Gastroesophageal sphincter (tissue), 4 donors: Measurements from ENCODE around the gene IPO11. TPM values are rescaled to one million over a fixed set of nuclear protein-coding genes. Genes with fewer than 3 reads are reported as not detected.

Source experiments
- ATAC-seq: fragments of 150-250 bp; one replicate; pipeline ENCODE4 v1.9.1; 2016; ENCODE audit warnings: mild to moderate bottlenecking, moderate library complexity
- H3K27ac ChIP-seq, 4 donors: fragments of 200-600 bp; sonication (generic) in 3 of 4; 1 replicate in 3 of 4; 2 replicates in 1 of 4; pipeline ENCODE4 v1.5.1; 2016 to 2019
- H3K27me3 ChIP-seq: fragments of 200-600 bp; sonication (generic); one replicate; pipeline ENCODE4 v1.5.1; 2019
- H3K36me3 ChIP-seq, 2 donors: fragments of 200-600 bp; sonication (generic); one replicate each; pipeline ENCODE4 v1.5.1; 2019; ENCODE audit warnings: control low read depth in 1 of 2
- H3K4me1 ChIP-seq, 3 donors: fragments of 200-600 bp; sonication (generic); 1 replicate in 2 of 3; 2 replicates in 1 of 3; pipeline ENCODE4 v1.5.1; 2016 to 2019; ENCODE audit warnings: control low read depth in 2 of 3
- H3K4me3 ChIP-seq, 2 donors: fragments of 200-600 bp; sonication (generic); one replicate each; pipeline ENCODE4 v1.5.1; 2019; ENCODE audit warnings: mild to moderate bottlenecking in 1 of 2, moderate library complexity in 1 of 2
- H3K9me3 ChIP-seq, 3 donors: fragments of 200-600 bp; sonication (generic); one replicate each; pipeline ENCODE4 v1.5.1; 2017 to 2019; ENCODE audit warnings: control low read depth in 2 of 3
- EP300 ChIP-seq: sonication (generic); formaldehyde crosslinking; IDR thresholded peaks from one replicate; pipeline ENCODE4 v1.6.1; 2017; ENCODE audit warnings: antibody characterized with exemption, mild to moderate bottlenecking
- POLR2A ChIP-seq, 2 donors: fragments of 450-650 bp; IDR thresholded peaks; one replicate each; pipeline ENCODE4 v1.6.1; 2017; ENCODE audit warnings: antibody characterized with exemption in 2 of 2, mild to moderate bottlenecking in 2 of 2, moderate library complexity in 1 of 2
- POLR2AphosphoS5 ChIP-seq: sonication (generic); formaldehyde crosslinking; IDR thresholded peaks from one replicate; pipeline ENCODE4 v1.6.1; 2017; ENCODE audit warnings: antibody characterized with exemption
- WGBS, 2 donors: methylation state at CpG; one replicate each; pipeline ENCODE4 v1.1.5; 2018; ENCODE audit warnings: low coverage in 1 of 2; 5-methylcytosine and 5-hydroxymethylcytosine counted together
- total RNA-seq, 4 donors: library from RNA; depleted of rRNA; stranded (reverse); fragments of >200 nt; gene quantifications; one replicate each; pipeline ENCODE4 v1.1.0, GENCODE V29; 2016
- TF ChIP-seq, protein P1 (sequence below), 4 experiments: fragments of 200-600 bp in 2 of 4; fragments of 450-650 bp in 2 of 4; sonication (generic) in 1 of 4; IDR thresholded peaks; one replicate each; pipeline ENCODE4 v1.5.1; 2017 to 2019; ENCODE audit warnings: antibody characterized with exemption in 4 of 4, mild to moderate bottlenecking in 2 of 4, moderate library complexity in 2 of 4

Gene IPO11
- total RNA-seq, 4 donors from 2014 or later = 15.8 to 25.1 (median 17.2) TPM

DNA sequence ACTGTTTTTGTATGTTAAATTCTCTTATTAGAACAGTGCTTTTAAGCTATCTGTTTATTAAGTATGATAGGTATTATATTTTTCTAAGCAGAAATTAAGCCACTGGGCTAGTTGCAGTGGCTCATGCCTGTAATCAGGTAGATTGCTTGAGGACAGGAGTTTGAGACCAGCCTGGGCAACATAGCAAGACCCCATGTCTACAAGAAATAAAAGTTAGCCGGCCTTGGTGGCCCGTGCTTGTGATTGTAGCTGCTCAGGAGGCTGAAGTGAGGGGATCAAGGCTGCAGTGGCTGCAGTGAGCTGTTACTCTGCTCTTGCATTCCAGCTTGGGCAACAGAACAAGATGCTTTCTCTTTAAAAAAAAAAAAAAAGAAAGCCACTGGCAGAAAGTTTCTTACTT lies 121.0 kb downstream of the IPO11 start:
- no peaks in the 10 kb centered on the region for H3K9me3 ChIP-seq
- 94% methylated on average over 2 of the region's 2 CpGs; no CpG with 5 or more reads in 1 of the 2 donors for WGBS, 2 donors
- H3K27me3 ChIP-seq = no peaks in the 10 kb centered on the region
- H3K36me3 ChIP-seq = peaks cover 0 to 35% of the 10 kb centered on the region in 2 donors
- no peaks in the 10 kb centered on the region for H3K4me1 ChIP-seq
- TF ChIP-seq, protein P1, sequence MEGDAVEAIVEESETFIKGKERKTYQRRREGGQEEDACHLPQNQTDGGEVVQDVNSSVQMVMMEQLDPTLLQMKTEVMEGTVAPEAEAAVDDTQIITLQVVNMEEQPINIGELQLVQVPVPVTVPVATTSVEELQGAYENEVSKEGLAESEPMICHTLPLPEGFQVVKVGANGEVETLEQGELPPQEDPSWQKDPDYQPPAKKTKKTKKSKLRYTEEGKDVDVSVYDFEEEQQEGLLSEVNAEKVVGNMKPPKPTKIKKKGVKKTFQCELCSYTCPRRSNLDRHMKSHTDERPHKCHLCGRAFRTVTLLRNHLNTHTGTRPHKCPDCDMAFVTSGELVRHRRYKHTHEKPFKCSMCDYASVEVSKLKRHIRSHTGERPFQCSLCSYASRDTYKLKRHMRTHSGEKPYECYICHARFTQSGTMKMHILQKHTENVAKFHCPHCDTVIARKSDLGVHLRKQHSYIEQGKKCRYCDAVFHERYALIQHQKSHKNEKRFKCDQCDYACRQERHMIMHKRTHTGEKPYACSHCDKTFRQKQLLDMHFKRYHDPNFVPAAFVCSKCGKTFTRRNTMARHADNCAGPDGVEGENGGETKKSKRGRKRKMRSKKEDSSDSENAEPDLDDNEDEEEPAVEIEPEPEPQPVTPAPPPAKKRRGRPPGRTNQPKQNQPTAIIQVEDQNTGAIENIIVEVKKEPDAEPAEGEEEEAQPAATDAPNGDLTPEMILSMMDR (IDR thresholded peaks at IDR 0.05) = no peak
- TF ChIP-seq POLR2A (IDR thresholded peaks at IDR 0.05) (no peak), EP300 (no peak), POLR2AphosphoS5 (no peak)
- no peak overlapping the region for H3K27ac ChIP-seq
- ATAC-seq = no peak
- no peak overlapping the region for H3K4me3 ChIP-seq

DNA sequence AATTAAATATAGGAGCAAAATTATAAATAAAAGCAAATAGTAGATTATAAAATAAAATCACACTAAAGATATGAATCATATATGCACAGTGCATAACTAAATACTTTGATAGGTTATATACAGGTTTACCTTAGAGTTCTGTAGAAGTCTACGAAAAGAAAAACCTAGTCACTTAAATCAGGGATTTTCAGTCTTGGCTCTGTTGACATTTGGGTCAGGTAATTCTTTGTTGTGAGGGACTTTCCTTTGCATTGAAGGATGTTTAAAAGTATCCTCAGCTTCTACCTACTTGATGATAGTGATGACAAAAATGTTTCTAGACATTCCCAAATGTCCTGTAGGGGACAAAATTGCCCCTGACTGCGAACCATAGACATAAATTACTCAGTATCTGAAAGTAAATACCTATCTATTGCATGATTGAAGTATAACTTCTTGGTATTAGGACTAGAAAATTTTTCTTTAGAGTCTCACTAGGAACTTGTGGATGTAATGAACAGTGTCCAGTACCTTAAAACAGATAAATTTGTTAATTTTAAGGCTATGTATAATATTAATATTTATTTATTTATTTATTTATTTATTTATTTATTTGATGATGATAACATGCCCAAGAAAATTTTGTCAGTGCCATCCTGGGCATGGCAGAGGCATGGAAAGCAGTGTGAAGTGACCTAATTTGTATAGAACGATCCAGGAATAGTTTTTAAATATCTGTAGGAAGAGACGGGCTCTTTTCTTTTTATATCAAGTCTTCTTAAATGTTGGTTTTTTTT lies 122.1 kb downstream of the IPO11 start:
- WGBS, 2 donors = 33 to 50% methylated on average over 3 to 4 of the region's 4 CpGs
- no peak for ATAC-seq
- peaks cover 0 to 43% of the 10 kb centered on the region in 2 donors for H3K36me3 ChIP-seq
- no peak overlapping the region for H3K27ac ChIP-seq
- no peak overlapping the region for H3K4me3 ChIP-seq
- no peaks in the 10 kb centered on the region for H3K9me3 ChIP-seq
- TF ChIP-seq, protein P1 (IDR thresholded peaks at IDR 0.05) = no peak
- TF ChIP-seq POLR2AphosphoS5 = no peak
- H3K4me1 ChIP-seq = no peaks in the 10 kb centered on the region
- H3K27me3 ChIP-seq = no peaks in the 10 kb centered on the region

DNA sequence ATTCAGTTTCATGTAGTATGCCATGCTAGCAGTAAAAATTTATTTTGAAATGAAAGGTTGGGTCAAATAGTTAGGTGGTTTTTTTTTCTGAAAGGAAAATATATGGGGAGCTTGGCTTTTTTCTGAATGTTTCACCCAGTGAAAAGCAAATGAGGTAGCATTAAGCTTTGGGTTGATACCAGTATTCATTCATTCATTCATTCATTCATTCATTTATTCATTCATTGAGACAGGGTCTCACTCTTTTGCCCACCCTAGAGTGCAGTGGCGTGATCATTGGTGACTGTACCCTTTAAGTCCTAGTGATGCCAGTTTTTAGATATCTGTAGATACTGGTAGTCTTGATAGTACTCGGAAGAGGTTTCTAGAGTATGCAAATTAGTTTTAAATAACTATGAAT lies 123.7 kb downstream of the IPO11 start:
- ATAC-seq = no peak

DNA sequence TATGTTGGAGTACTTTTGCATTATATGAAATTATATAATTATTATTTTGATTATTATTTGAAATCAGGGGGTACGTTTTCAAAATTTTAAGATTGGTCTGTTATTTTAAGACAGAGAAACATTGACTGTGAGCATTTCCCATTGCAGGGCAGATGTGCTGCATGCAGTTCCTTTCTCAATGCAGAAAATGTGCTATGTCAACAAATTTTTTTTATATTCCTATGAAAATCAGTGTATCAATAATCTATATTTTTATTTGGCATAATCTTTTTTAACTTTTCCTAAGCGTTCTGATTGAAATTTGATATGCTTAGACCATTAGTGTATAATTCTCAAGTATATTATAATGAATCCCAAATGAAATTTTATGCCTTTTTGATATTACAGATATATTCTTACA lies 124.2 kb downstream of the IPO11 start:
- H3K27ac ChIP-seq = no peak overlapping the region
- H3K9me3 ChIP-seq = no peaks in the 10 kb centered on the region
- peaks cover 0 to 37% of the 10 kb centered on the region in 2 donors for H3K36me3 ChIP-seq
- H3K4me1 ChIP-seq = no peaks in the 10 kb centered on the region
- TF ChIP-seq EP300 = no peak
- TF ChIP-seq, protein P1 (IDR thresholded peaks at IDR 0.05) = no peak
- no peak for TF ChIP-seq POLR2A (IDR thresholded peaks at IDR 0.05)
- TF ChIP-seq POLR2AphosphoS5 = no peak
- ATAC-seq = no peak
- 91 to 100% methylated on average over 2 of the region's 2 CpGs for WGBS, 2 donors
- H3K4me3 ChIP-seq = no peak overlapping the region
- H3K27me3 ChIP-seq = no peaks in the 10 kb centered on the region

More for the DNA sequence above, 123.7 kb downstream of the IPO11 start:
- Histone ChIP-seq H3K36me3 (peaks cover 0 to 37% of the 10 kb centered on the region in 2 donors), H3K4me3 (no peak overlapping the region), H3K27me3 (no peaks in the 10 kb centered on the region), H3K9me3 (no peaks in the 10 kb centered on the region), H3K27ac (no peak overlapping the region), H3K4me1 (no peaks in the 10 kb centered on the region)
- WGBS, 2 donors = 92 to 94% methylated on average over 2 of the region's 2 CpGs
- no peak for TF ChIP-seq POLR2AphosphoS5
- no peak for TF ChIP-seq POLR2A (IDR thresholded peaks at IDR 0.05)
- no peak for TF ChIP-seq EP300
- TF ChIP-seq, protein P1 (IDR thresholded peaks at IDR 0.05) = no peak
